HCT116 (cell line): ENCODE data around the gene HTR3A.

Source experiments
- CEBPB ChIP-seq: IDR thresholded peaks from 2 replicates; pipeline ENCODE4 v1.6.1; 2012; ENCODE audit warnings: low read depth
- POLR2A ChIP-seq: IDR thresholded peaks from 2 replicates; pipeline ENCODE4 v1.7.0; 2011; ENCODE audit warnings: borderline replicate concordance; ENCODE audit not compliant: insufficient read depth, insufficient read length; ENCODE audit errors: extremely low read depth
- POLR2AphosphoS5 ChIP-seq: IDR thresholded peaks from 2 replicates; pipeline ENCODE4 v1.6.1; 2011; ENCODE audit warnings: mild to moderate bottlenecking, low read depth, low read length, moderate library complexity
- RAD21 ChIP-seq: IDR thresholded peaks from 2 replicates; pipeline ENCODE4 v1.6.1; 2012; ENCODE audit warnings: low read depth, mild to moderate bottlenecking
- SIN3A ChIP-seq: IDR thresholded peaks from 2 replicates; pipeline ENCODE4 v1.6.1; 2012; ENCODE audit warnings: low read depth
- TCF7L2 ChIP-seq: IDR thresholded peaks from 2 replicates; pipeline ENCODE4 v1.7.0; 2011; ENCODE audit warnings: borderline replicate concordance, inconsistent platforms; ENCODE audit not compliant: insufficient read depth, insufficient read length; ENCODE audit errors: extremely low read depth
- YY1 ChIP-seq: IDR thresholded peaks from 2 replicates; pipeline ENCODE4 v1.6.1; 2011; ENCODE audit warnings: low read length, low read depth, moderate library complexity, mild to moderate bottlenecking; ENCODE audit not compliant: insufficient replicate concordance; ENCODE audit errors: extremely low read depth
- TF ChIP-seq, protein P1 (sequence below), 3 experiments: fragments of 200-600 bp in 1 of 3; sonication (generic) in 1 of 3; IDR thresholded peaks in 2 of 3; conservative IDR thresholded peaks in 1 of 3; 2 replicates each; pipeline ENCODE4 v1.5.1; 2012 to 2017; ENCODE audit warnings: low read depth in 2 of 3, low read length in 2 of 3, antibody characterized with exemption in 1 of 3, borderline replicate concordance in 1 of 3, control low read depth in 1 of 3, mild to moderate bottlenecking in 1 of 3, mixed read lengths in 1 of 3, mixed run types in 1 of 3, moderate library complexity in 1 of 3; ENCODE audit not compliant: insufficient read depth in 1 of 3
- TF ChIP-seq, protein P2 (sequence below): IDR thresholded peaks from 2 replicates; pipeline ENCODE4 v1.6.1; 2012; ENCODE audit warnings: low read depth
- TF ChIP-seq, protein P3 (sequence below): IDR thresholded peaks from 2 replicates; pipeline ENCODE4 v1.6.1; 2012

DNA sequence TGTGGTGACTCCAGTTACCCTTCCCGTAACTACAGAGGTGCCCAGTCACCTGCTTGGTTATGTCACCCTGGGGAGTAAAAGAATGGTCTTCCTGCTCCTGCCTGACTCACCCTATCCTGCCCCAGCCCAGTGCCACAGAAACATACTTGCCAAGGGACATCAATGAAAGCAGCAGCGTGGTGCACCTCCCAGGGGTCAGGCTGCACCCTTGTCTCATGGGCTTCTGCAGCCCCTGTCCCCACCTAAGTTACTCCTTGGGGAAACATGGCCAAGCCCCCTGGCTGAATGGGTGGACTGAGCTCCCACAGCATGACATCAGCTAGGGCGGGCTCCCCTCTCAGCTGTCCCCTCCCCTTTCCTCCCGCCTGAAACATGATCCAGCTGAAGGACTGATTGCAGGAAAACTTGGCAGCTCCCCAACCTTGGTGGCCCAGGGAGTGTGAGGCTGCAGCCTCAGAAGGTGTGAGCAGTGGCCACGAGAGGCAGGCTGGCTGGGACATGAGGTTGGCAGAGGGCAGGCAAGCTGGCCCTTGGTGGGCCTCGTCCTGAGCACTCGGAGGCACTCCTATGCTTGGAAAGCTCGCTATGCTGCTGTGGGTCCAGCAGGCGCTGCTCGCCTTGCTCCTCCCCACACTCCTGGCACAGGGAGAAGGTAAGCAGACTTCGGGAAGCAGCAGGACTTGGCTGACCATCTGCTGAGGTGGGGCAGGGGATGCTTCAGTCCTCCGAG, at the start of gene HTR3A:
- TF ChIP-seq CEBPB (peak; percentile 69), POLR2A (no peak), YY1 (no peak), TCF7L2 (peak; percentile 19), SIN3A (no peak), RAD21 (no peak), POLR2AphosphoS5 (peak; percentile 32; the same call in 1 of the 2 replicates)
- TF ChIP-seq, protein P1, sequence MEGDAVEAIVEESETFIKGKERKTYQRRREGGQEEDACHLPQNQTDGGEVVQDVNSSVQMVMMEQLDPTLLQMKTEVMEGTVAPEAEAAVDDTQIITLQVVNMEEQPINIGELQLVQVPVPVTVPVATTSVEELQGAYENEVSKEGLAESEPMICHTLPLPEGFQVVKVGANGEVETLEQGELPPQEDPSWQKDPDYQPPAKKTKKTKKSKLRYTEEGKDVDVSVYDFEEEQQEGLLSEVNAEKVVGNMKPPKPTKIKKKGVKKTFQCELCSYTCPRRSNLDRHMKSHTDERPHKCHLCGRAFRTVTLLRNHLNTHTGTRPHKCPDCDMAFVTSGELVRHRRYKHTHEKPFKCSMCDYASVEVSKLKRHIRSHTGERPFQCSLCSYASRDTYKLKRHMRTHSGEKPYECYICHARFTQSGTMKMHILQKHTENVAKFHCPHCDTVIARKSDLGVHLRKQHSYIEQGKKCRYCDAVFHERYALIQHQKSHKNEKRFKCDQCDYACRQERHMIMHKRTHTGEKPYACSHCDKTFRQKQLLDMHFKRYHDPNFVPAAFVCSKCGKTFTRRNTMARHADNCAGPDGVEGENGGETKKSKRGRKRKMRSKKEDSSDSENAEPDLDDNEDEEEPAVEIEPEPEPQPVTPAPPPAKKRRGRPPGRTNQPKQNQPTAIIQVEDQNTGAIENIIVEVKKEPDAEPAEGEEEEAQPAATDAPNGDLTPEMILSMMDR (IDR thresholded peaks at IDR 0.05 in 2 of 3, conservative IDR thresholded peaks at IDR 0.05 in 1 of 3; ENCODE audit: borderline replicate concordance in 1 of 3, insufficient read depth in 1 of 3, low read depth in 2 of 3, low read length in 2 of 3) = no peak
- TF ChIP-seq, protein P2, sequence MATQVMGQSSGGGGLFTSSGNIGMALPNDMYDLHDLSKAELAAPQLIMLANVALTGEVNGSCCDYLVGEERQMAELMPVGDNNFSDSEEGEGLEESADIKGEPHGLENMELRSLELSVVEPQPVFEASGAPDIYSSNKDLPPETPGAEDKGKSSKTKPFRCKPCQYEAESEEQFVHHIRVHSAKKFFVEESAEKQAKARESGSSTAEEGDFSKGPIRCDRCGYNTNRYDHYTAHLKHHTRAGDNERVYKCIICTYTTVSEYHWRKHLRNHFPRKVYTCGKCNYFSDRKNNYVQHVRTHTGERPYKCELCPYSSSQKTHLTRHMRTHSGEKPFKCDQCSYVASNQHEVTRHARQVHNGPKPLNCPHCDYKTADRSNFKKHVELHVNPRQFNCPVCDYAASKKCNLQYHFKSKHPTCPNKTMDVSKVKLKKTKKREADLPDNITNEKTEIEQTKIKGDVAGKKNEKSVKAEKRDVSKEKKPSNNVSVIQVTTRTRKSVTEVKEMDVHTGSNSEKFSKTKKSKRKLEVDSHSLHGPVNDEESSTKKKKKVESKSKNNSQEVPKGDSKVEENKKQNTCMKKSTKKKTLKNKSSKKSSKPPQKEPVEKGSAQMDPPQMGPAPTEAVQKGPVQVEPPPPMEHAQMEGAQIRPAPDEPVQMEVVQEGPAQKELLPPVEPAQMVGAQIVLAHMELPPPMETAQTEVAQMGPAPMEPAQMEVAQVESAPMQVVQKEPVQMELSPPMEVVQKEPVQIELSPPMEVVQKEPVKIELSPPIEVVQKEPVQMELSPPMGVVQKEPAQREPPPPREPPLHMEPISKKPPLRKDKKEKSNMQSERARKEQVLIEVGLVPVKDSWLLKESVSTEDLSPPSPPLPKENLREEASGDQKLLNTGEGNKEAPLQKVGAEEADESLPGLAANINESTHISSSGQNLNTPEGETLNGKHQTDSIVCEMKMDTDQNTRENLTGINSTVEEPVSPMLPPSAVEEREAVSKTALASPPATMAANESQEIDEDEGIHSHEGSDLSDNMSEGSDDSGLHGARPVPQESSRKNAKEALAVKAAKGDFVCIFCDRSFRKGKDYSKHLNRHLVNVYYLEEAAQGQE = no peak
- TF ChIP-seq, protein P3, sequence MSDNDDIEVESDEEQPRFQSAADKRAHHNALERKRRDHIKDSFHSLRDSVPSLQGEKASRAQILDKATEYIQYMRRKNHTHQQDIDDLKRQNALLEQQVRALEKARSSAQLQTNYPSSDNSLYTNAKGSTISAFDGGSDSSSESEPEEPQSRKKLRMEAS = peak; percentile 95
